ENCODE measurements around the gene MYH15. TPM values are rescaled to one million over a fixed set of nuclear protein-coding genes. Genes with fewer than 3 reads are reported as not detected.

Gene MYH15
- total RNA-seq, 1 donor = 0.84 TPM

GRCh38 chr3:108494906-108495531, 15.4 kb downstream of the MYH15 start:
- H3K4me3 ChIP-seq (ENCODE audit: low read length) = no peak overlapping the region
- no peaks in the 10 kb centered on the region for H3K4me1 ChIP-seq (ENCODE audit: insufficient read depth, low read length)
- no peaks in the 10 kb centered on the region for H3K27me3 ChIP-seq (ENCODE audit: insufficient read depth, low read length)
- no peaks in the 10 kb centered on the region for H3K9me3 ChIP-seq (ENCODE audit: low read depth, low read length)

- no peaks in the 10 kb centered on the region for H3K4me1 ChIP-seq (ENCODE audit: insufficient read depth, low read length)
- H3K27me3 ChIP-seq (ENCODE audit: insufficient read depth, low read length) = no peaks in the 10 kb centered on the region
- H3K4me3 ChIP-seq (ENCODE audit: low read length) = no peak overlapping the region
- H3K9me3 ChIP-seq (ENCODE audit: low read depth, low read length) = no peaks in the 10 kb centered on the region
Observed at GRCh38 chr3:108493862-108494261, 16.5 kb downstream of the MYH15 start.

- Histone ChIP-seq H3K9me3 (ENCODE audit: low read depth, low read length) (no peaks in the 10 kb centered on the region), H3K27me3 (ENCODE audit: insufficient read depth, low read length) (no peaks in the 10 kb centered on the region), H3K4me3 (ENCODE audit: low read length) (no peak overlapping the region), H3K4me1 (ENCODE audit: insufficient read depth, low read length) (no peaks in the 10 kb centered on the region)
Observed at GRCh38 chr3:108491456-108491855, 18.9 kb downstream of the MYH15 start.

- H3K4me3 ChIP-seq (ENCODE audit: low read length) = no peak overlapping the region
- no peaks in the 10 kb centered on the region for H3K27me3 ChIP-seq (ENCODE audit: insufficient read depth, low read length)
- H3K4me1 ChIP-seq (ENCODE audit: insufficient read depth, low read length) = no peaks in the 10 kb centered on the region
- no peaks in the 10 kb centered on the region for H3K9me3 ChIP-seq (ENCODE audit: low read depth, low read length)
Observed at GRCh38 chr3:108489776-108490175, 20.6 kb downstream of the MYH15 start.

- no peaks in the 10 kb centered on the region for H3K4me1 ChIP-seq (ENCODE audit: insufficient read depth, low read length)
Observed at GRCh38 chr3:108488631-108489030, 21.8 kb downstream of the MYH15 start.

GRCh38 chr3:108487439-108487838, 23.0 kb downstream of the MYH15 start:
- Histone ChIP-seq H3K4me3 (ENCODE audit: low read length) (no peak overlapping the region), H3K9me3 (ENCODE audit: low read depth, low read length) (no peaks in the 10 kb centered on the region), H3K4me1 (ENCODE audit: insufficient read depth, low read length) (no peaks in the 10 kb centered on the region), H3K27me3 (ENCODE audit: insufficient read depth, low read length) (no peaks in the 10 kb centered on the region)

More at GRCh38 chr3:108488631-108489030, 21.8 kb downstream of the MYH15 start:
- H3K4me3 ChIP-seq (ENCODE audit: low read length) = no peak overlapping the region
- H3K9me3 ChIP-seq (ENCODE audit: low read depth, low read length) = no peaks in the 10 kb centered on the region
- H3K27me3 ChIP-seq (ENCODE audit: insufficient read depth, low read length) = no peaks in the 10 kb centered on the region

GRCh38 chr3:108486941-108487340, 23.5 kb downstream of the MYH15 start:
- H3K4me1 ChIP-seq (ENCODE audit: insufficient read depth, low read length) = no peaks in the 10 kb centered on the region
- no peaks in the 10 kb centered on the region for H3K9me3 ChIP-seq (ENCODE audit: low read depth, low read length)
- no peaks in the 10 kb centered on the region for H3K27me3 ChIP-seq (ENCODE audit: insufficient read depth, low read length)
- no peak overlapping the region for H3K4me3 ChIP-seq (ENCODE audit: low read length)

- H3K9me3 ChIP-seq (ENCODE audit: low read depth, low read length) = no peaks in the 10 kb centered on the region
- H3K4me1 ChIP-seq (ENCODE audit: insufficient read depth, low read length) = no peaks in the 10 kb centered on the region
- no peaks in the 10 kb centered on the region for H3K27me3 ChIP-seq (ENCODE audit: insufficient read depth, low read length)
- no peak overlapping the region for H3K4me3 ChIP-seq (ENCODE audit: low read length)
Observed at GRCh38 chr3:108486338-108486737, 24.1 kb downstream of the MYH15 start.

GRCh38 chr3:108485146-108485545, 25.2 kb downstream of the MYH15 start:
- H3K27me3 ChIP-seq (ENCODE audit: insufficient read depth, low read length) = no peaks in the 10 kb centered on the region
- no peak overlapping the region for H3K4me3 ChIP-seq (ENCODE audit: low read length)
- no peaks in the 10 kb centered on the region for H3K4me1 ChIP-seq (ENCODE audit: insufficient read depth, low read length)
- no peaks in the 10 kb centered on the region for H3K9me3 ChIP-seq (ENCODE audit: low read depth, low read length)

GRCh38 chr3:108479224-108479623, 31.2 kb downstream of the MYH15 start:
- H3K4me3 ChIP-seq (ENCODE audit: low read length) = no peak overlapping the region
- no peaks in the 10 kb centered on the region for H3K4me1 ChIP-seq (ENCODE audit: insufficient read depth, low read length)
- no peaks in the 10 kb centered on the region for H3K27me3 ChIP-seq (ENCODE audit: insufficient read depth, low read length)
- no peaks in the 10 kb centered on the region for H3K9me3 ChIP-seq (ENCODE audit: low read depth, low read length)

GRCh38 chr3:108477511-108478147, 32.8 kb downstream of the MYH15 start:
- no peak overlapping the region for H3K4me3 ChIP-seq (ENCODE audit: low read length)
- no peaks in the 10 kb centered on the region for H3K9me3 ChIP-seq (ENCODE audit: low read depth, low read length)
- no peaks in the 10 kb centered on the region for H3K27me3 ChIP-seq (ENCODE audit: insufficient read depth, low read length)
- no peaks in the 10 kb centered on the region for H3K4me1 ChIP-seq (ENCODE audit: insufficient read depth, low read length)

- Histone ChIP-seq H3K4me3 (ENCODE audit: low read length) (no peak overlapping the region), H3K4me1 (ENCODE audit: insufficient read depth, low read length) (no peaks in the 10 kb centered on the region), H3K27me3 (ENCODE audit: insufficient read depth, low read length) (no peaks in the 10 kb centered on the region), H3K9me3 (ENCODE audit: low read depth, low read length) (no peaks in the 10 kb centered on the region)
Observed at GRCh38 chr3:108475220-108475782, 35.1 kb downstream of the MYH15 start.

- H3K27me3 ChIP-seq (ENCODE audit: insufficient read depth, low read length) = no peaks in the 10 kb centered on the region
- no peaks in the 10 kb centered on the region for H3K4me1 ChIP-seq (ENCODE audit: insufficient read depth, low read length)
- H3K9me3 ChIP-seq (ENCODE audit: low read depth, low read length) = no peaks in the 10 kb centered on the region
Observed at GRCh38 chr3:108474581-108474980, 35.8 kb downstream of the MYH15 start.

GRCh38 chr3:108473711-108474110, 36.7 kb downstream of the MYH15 start:
- H3K9me3 ChIP-seq (ENCODE audit: low read depth, low read length) = no peaks in the 10 kb centered on the region
- H3K27me3 ChIP-seq (ENCODE audit: insufficient read depth, low read length) = no peaks in the 10 kb centered on the region
- H3K4me1 ChIP-seq (ENCODE audit: insufficient read depth, low read length) = no peaks in the 10 kb centered on the region
- no peak overlapping the region for H3K4me3 ChIP-seq (ENCODE audit: low read length)

More at GRCh38 chr3:108474581-108474980, 35.8 kb downstream of the MYH15 start:
- H3K4me3 ChIP-seq (ENCODE audit: low read length) = no peak overlapping the region

- no peak overlapping the region for H3K4me3 ChIP-seq (ENCODE audit: low read length)
- H3K27me3 ChIP-seq (ENCODE audit: insufficient read depth, low read length) = no peaks in the 10 kb centered on the region
- no peaks in the 10 kb centered on the region for H3K9me3 ChIP-seq (ENCODE audit: low read depth, low read length)
- H3K4me1 ChIP-seq (ENCODE audit: insufficient read depth, low read length) = no peaks in the 10 kb centered on the region
Observed at GRCh38 chr3:108472001-108472591, 38.3 kb downstream of the MYH15 start.

All from mononuclear cell (primary cell).